GM06990 (cell line): ENCODE results near the gene IFITM2.
A peak's percentile ranks its signal among the peaks of the same experiment; 100 is the strongest.

Experiments
- DNase-seq: peaks from one replicate; pipeline ENCODE4 v3.0.0-alpha.2; 2011; ENCODE audit not compliant: insufficient read length; ENCODE audit errors: extremely low read depth
- H3K27me3 ChIP-seq: replicated peaks from 2 replicates; pipeline ENCODE4 v1.6.0; 2011; ENCODE audit warnings: low read length; ENCODE audit not compliant: control insufficient read depth, insufficient read depth
- H3K36me3 ChIP-seq: 2 replicates; pipeline ENCODE4 v1.5.1; 2011; ENCODE audit warnings: low read length; ENCODE audit not compliant: control insufficient read depth, insufficient read depth
- H3K4me3 ChIP-seq: replicated peaks from 2 replicates; pipeline ENCODE4 v1.5.1; 2011; ENCODE audit warnings: low read depth, mild to moderate bottlenecking, control low read depth, low read length
- CTCF ChIP-seq: IDR thresholded peaks from 2 replicates; pipeline ENCODE4 v1.5.1; 2011; ENCODE audit warnings: low read length, control low read depth, mild to moderate bottlenecking, inconsistent platforms; ENCODE audit not compliant: insufficient read depth, poor library complexity, severe bottlenecking

IFITM2 gene

GRCh38 chr11:269146-269890, 38.3 kb upstream of the IFITM2 start:
- Histone ChIP-seq H3K36me3 (no peaks in the 10 kb centered on the region), H3K27me3 (no peaks in the 10 kb centered on the region), H3K4me3 (peak overlapping the region; percentile 67)
- DNase-seq = peak; percentile 84
- no peak for TF ChIP-seq CTCF

GRCh38 chr11:270451-271318, 36.9 kb upstream of the IFITM2 start:
- H3K36me3 ChIP-seq = no peaks in the 10 kb centered on the region
- no peaks in the 10 kb centered on the region for H3K27me3 ChIP-seq
- TF ChIP-seq CTCF = no peak
- no peak for DNase-seq
- no peak overlapping the region for H3K4me3 ChIP-seq

DNA sequence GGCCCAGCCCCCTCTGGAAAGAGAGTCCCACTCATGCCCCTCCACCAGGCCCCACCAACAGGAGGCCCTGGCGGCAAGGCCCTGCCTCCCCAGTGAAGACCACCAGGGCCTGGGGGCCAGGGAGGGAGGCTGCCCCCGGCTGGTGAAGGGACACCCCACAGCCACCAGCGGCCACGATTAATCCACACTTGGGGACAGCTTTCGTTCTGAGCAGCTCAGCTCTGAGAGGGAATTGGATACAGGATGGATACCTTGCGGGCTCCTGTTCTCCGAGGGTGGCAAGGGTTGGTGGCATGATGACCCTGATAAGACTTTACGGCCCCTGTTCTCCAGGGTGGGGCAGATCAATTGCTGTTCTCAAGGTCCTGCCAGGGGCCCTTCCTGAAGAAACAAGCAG, 36.3 kb upstream of the IFITM2 start:
- H3K36me3 ChIP-seq = no peaks in the 10 kb centered on the region
- no peak for TF ChIP-seq CTCF
- no peak overlapping the region for H3K4me3 ChIP-seq
- H3K27me3 ChIP-seq = no peaks in the 10 kb centered on the region
- no peak for DNase-seq

GRCh38 chr11:272195-272930, 35.3 kb upstream of the IFITM2 start:
- H3K27me3 ChIP-seq = no peaks in the 10 kb centered on the region
- DNase-seq = no peak
- H3K36me3 ChIP-seq = no peaks in the 10 kb centered on the region
- no peak overlapping the region for H3K4me3 ChIP-seq
- TF ChIP-seq CTCF = no peak

DNA sequence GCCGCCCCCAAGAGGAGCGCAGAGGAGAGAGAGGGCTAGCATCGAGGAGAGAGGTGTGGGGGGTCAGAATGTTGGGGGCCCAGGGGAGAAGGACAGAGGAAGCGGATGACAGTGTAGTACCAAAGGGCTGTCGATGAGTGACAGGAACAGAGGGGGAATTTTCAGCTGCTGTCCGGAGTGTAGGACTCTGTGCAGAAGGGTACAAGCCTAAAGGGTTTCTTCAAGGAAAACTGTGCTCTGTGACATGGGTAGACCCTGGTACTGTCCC, 34.8 kb upstream of the IFITM2 start:
- Histone ChIP-seq H3K27me3 (no peaks in the 10 kb centered on the region), H3K36me3 (no peaks in the 10 kb centered on the region), H3K4me3 (no peak overlapping the region)
- no peak for DNase-seq
- no peak for TF ChIP-seq CTCF
